ENCODE data around the gene CDH4. TPM values are rescaled to one million over a fixed set of nuclear protein-coding genes. Genes with fewer than 3 reads are reported as not detected.

The CDH4 gene
- total and polyA plus RNA-seq, 2 donors (not counting 1 experiment from before 2014, with no cell fraction given) = not detected

GRCh38 chr20:61674121-61674520 is 422.1 kb downstream of the CDH4 start:
- Histone ChIP-seq H3K27me3 (replicated peaks in 1 of 4; ENCODE audit: control extremely low read depth in 1 of 4, control insufficient read depth in 3 of 4, insufficient read depth in 4 of 4, low read length in 3 of 4) (no peaks in the 10 kb centered on the region), H4K20me1 (ENCODE audit: control insufficient read depth, insufficient read depth, low read length, poor library complexity, severe bottlenecking) (no peaks in the 10 kb centered on the region), H3K36me3 (replicated peaks in 1 of 2; ENCODE audit: control extremely low read depth in 1 of 2, control insufficient read depth in 1 of 2, extremely low read depth in 1 of 2, insufficient read depth in 2 of 2, low read length in 1 of 2) (no peaks in the 10 kb centered on the region), H3K79me2 (ENCODE audit: control insufficient read depth, insufficient read depth, low read length) (no peaks in the 10 kb centered on the region), H3K9me3 (ENCODE audit: control extremely low read depth in 1 of 3, control insufficient read depth in 2 of 3, insufficient read depth in 1 of 3, low read length in 2 of 3) (peaks cover 0 to 22% (median 0%) of the 10 kb centered on the region in 3 donors), H3K4me3 (ENCODE audit: control extremely low read depth in 1 of 5, extremely low read depth in 1 of 5, insufficient read depth in 1 of 5, low read depth in 2 of 5, low read length in 4 of 5) (no peak overlapping the region), H3K9ac (ENCODE audit: low read length) (no peak overlapping the region), H3K4me1 (ENCODE audit: control insufficient read depth in 2 of 2, insufficient read depth in 2 of 2, low read length in 2 of 2) (no peaks in the 10 kb centered on the region), H3K4me2 (replicated peaks; ENCODE audit: low read depth, low read length, poor library complexity, severe bottlenecking) (no peak overlapping the region), H3K27ac (ENCODE audit: low read length in 2 of 2) (no peak overlapping the region), H2AFZ (ENCODE audit: insufficient read depth, low read depth, low read length, poor library complexity, severe bottlenecking) (no peak overlapping the region)
- H3K27me3 Mint-ChIP-seq = no peaks in the 10 kb centered on the region
- no peaks in the 10 kb centered on the region for H3K4me1 Mint-ChIP-seq
- H3K4me3 Mint-ChIP-seq = no peak overlapping the region
- intact Hi-C loops (cut with micrococcal nuclease) = no loop called here
- no peak for TF ChIP-seq CTCF (IDR thresholded peaks at IDR 0.05)
- no peak for TF ChIP-seq EZH2 (IDR thresholded peaks at IDR 0.05; ENCODE audit: borderline replicate concordance, insufficient read depth, low read depth, low read length, poor library complexity, severe bottlenecking)
- H3K9me3 Mint-ChIP-seq (ENCODE audit: insufficient read depth) = peaks cover 3% of the 10 kb centered on the region
- CTCF ChIA-PET = no interaction called here
- DNase-seq (no peak), ATAC-seq (ENCODE audit: low read depth) (no peak)
- 83% methylated on average over 11 of the region's 11 CpGs for WGBS (ENCODE audit: insufficient coverage)
- H3K27ac Mint-ChIP-seq = no peak overlapping the region
- POLR2A ChIA-PET = no interaction called here

- no peaks in the 10 kb centered on the region for H3K27me3 Mint-ChIP-seq
- 60% methylated on average over 1 of the region's 3 CpGs for WGBS (ENCODE audit: insufficient coverage)
- no peak overlapping the region for H3K4me3 ChIP-seq (ENCODE audit: control extremely low read depth in 1 of 5, extremely low read depth in 1 of 5, insufficient read depth in 1 of 5, low read depth in 2 of 5, low read length in 4 of 5)
- H3K4me3 Mint-ChIP-seq = no peak overlapping the region
- H4K20me1 ChIP-seq (ENCODE audit: control insufficient read depth, insufficient read depth, low read length, poor library complexity, severe bottlenecking) = no peaks in the 10 kb centered on the region
- no peak overlapping the region for H3K27ac ChIP-seq (ENCODE audit: low read length in 2 of 2)
- intact Hi-C loops (cut with micrococcal nuclease) = no loop called here
- ChIA-PET CTCF (no interaction called here), POLR2A (no interaction called here)
- H3K9ac ChIP-seq (ENCODE audit: low read length) = no peak overlapping the region
- no peak for ATAC-seq (ENCODE audit: low read depth)
- H3K9me3 Mint-ChIP-seq (ENCODE audit: insufficient read depth) = peaks cover 3% of the 10 kb centered on the region
- H3K27ac Mint-ChIP-seq = no peak overlapping the region
- no peaks in the 10 kb centered on the region for H3K27me3 ChIP-seq (replicated peaks in 1 of 4; ENCODE audit: control extremely low read depth in 1 of 4, control insufficient read depth in 3 of 4, insufficient read depth in 4 of 4, low read length in 3 of 4)
- no peaks in the 10 kb centered on the region for H3K79me2 ChIP-seq (ENCODE audit: control insufficient read depth, insufficient read depth, low read length)
- H3K9me3 ChIP-seq (ENCODE audit: control extremely low read depth in 1 of 3, control insufficient read depth in 2 of 3, insufficient read depth in 1 of 3, low read length in 2 of 3) = peaks cover 0 to 24% (median 0%) of the 10 kb centered on the region in 3 donors
- TF ChIP-seq EZH2 (IDR thresholded peaks at IDR 0.05; ENCODE audit: borderline replicate concordance, insufficient read depth, low read depth, low read length, poor library complexity, severe bottlenecking) = no peak
- TF ChIP-seq CTCF (IDR thresholded peaks at IDR 0.05) = no peak
- no peaks in the 10 kb centered on the region for H3K4me1 ChIP-seq (ENCODE audit: control insufficient read depth in 2 of 2, insufficient read depth in 2 of 2, low read length in 2 of 2)
- no peaks in the 10 kb centered on the region for H3K36me3 ChIP-seq (replicated peaks in 1 of 2; ENCODE audit: control extremely low read depth in 1 of 2, control insufficient read depth in 1 of 2, extremely low read depth in 1 of 2, insufficient read depth in 2 of 2, low read length in 1 of 2)
- no peaks in the 10 kb centered on the region for H3K4me1 Mint-ChIP-seq
- H2AFZ ChIP-seq (ENCODE audit: insufficient read depth, low read depth, low read length, poor library complexity, severe bottlenecking) = no peak overlapping the region
- H3K4me2 ChIP-seq (replicated peaks; ENCODE audit: low read depth, low read length, poor library complexity, severe bottlenecking) = no peak overlapping the region
- no peak for DNase-seq
These were observed 422.6 kb downstream of the CDH4 start for GRCh38 chr20:61674688-61675087.

All from B cell (primary cell).